HepG2 (cell line): ENCODE data around the gene STOML2. TPM values are rescaled to one million over a fixed set of nuclear protein-coding genes. Genes with fewer than 3 reads are reported as not detected.
"Not testable (repeated sequence)": the region's sequence is repeated elsewhere in the genome, so short reads cannot be mapped to it uniquely, and the experiment has no call there.

ENCODE experiments used
- ATAC-seq: fragments of 200-7000 bp; cut with Tn5 transposase; 3 replicates; pipeline ENCODE4 v1.9.1; 2020; ENCODE audit warnings: mild to moderate bottlenecking, moderate library complexity
- BruUV-seq: library from RNA; stranded (reverse); fragments of 400-500 nt; replicated peaks from 2 replicates; lab custom pipeline; 2021; lab: Mats Ljungman, UMichigan
- CTCF ChIA-PET: fragments of 300-600 bp; formaldehyde crosslinking; extraction: SDS; loops from one replicate; lab custom pipeline; 2021; ENCODE audit warnings: low total read pairs, inconsistent platforms, low intra/inter-chr PET ratio; lab: Yijun Ruan, JAX
- POLR2A ChIA-PET: fragments of 350-600 bp; sonication (Branson Sonifier 250); formaldehyde crosslinking; loops from one replicate; lab custom pipeline; 2020; ENCODE audit warnings: antibody characterized with exemption, inconsistent platforms; lab: Yijun Ruan, JAX
- DNase-seq: peaks from one replicate; pipeline ENCODE4 v3.0.0-alpha.2; 2015; ENCODE audit warnings: low spot score
- FAIRE-seq: peaks from 3 replicates; lab custom pipeline; 2011; peaks lifted over from hg19 to GRCh38; lab: Jason Lieb, UNC
- H2AFZ ChIP-seq: one replicate; pipeline ENCODE4 v1.6.1; 2011; ENCODE audit warnings: low read length, inconsistent platforms
- H3K27ac ChIP-seq: fragments of 300-600 bp; 3 replicates; pipeline ENCODE4 v1.8.0; 2011; ENCODE audit warnings: mixed run types, mild to moderate bottlenecking, mixed read lengths, low read length, inconsistent platforms; ENCODE audit not compliant: insufficient read depth; ENCODE audit errors: extremely low read length
- H3K27me3 ChIP-seq, 2 experiments: fragments of 200-600 bp in 1 of 2; 2 replicates in 1 of 2; 3 replicates in 1 of 2; pipeline versions ENCODE4 v1.6.0 to v1.8.0; 2011; ENCODE audit warnings: low read length in 2 of 2, mild to moderate bottlenecking in 2 of 2, moderate library complexity in 2 of 2, inconsistent platforms in 1 of 2; ENCODE audit not compliant: insufficient read depth in 2 of 2, control insufficient read depth in 1 of 2
- H3K36me3 ChIP-seq, 2 experiments: fragments of 200-600 bp in 1 of 2; replicated peaks in 1 of 2; 2 replicates in 1 of 2; 3 replicates in 1 of 2; pipeline versions ENCODE4 v1.5.1 to v1.8.0; 2011; ENCODE audit warnings: low read length in 2 of 2, inconsistent platforms in 1 of 2; ENCODE audit not compliant: insufficient read depth in 2 of 2, control insufficient read depth in 1 of 2
- H3K4me1 ChIP-seq: 2 replicates; pipeline ENCODE4 v1.5.1; 2012; ENCODE audit warnings: low read length, inconsistent platforms; ENCODE audit not compliant: insufficient read depth
- H3K4me2 ChIP-seq: 2 replicates; pipeline ENCODE4 v1.6.0; 2011; ENCODE audit warnings: low read depth, low read length, inconsistent platforms
- H3K4me3 ChIP-seq, 3 experiments: fragments of 200-600 bp in 1 of 3; sonication (generic), shearing (Covaris generic) in 1 of 3; replicated peaks in 1 of 3; 2 replicates each; pipeline ENCODE4 v1.5.1; 2011 to 2016; ENCODE audit warnings: low read length in 3 of 3, inconsistent platforms in 2 of 3, low read depth in 2 of 3, mild to moderate bottlenecking in 2 of 3, control low read depth in 1 of 3, mixed read lengths in 1 of 3; ENCODE audit not compliant: insufficient read depth in 1 of 3
- H3K79me2 ChIP-seq: one replicate; pipeline ENCODE4 v1.6.1; 2011; ENCODE audit warnings: low read length, inconsistent platforms; ENCODE audit not compliant: insufficient read depth
- H3K9ac ChIP-seq: 2 replicates; pipeline ENCODE4 v1.6.0; 2011; ENCODE audit warnings: mild to moderate bottlenecking, low read depth, low read length, inconsistent platforms; ENCODE audit not compliant: insufficient read depth
- H3K9me3 ChIP-seq: 2 replicates; pipeline ENCODE4 v1.5.1; 2012; ENCODE audit warnings: mild to moderate bottlenecking, low read length
- H4K20me1 ChIP-seq: 2 replicates; pipeline ENCODE4 v1.6.0; 2011; ENCODE audit warnings: inconsistent platforms, mild to moderate bottlenecking, low read length, moderate library complexity; ENCODE audit not compliant: insufficient read depth
- ARNTL ChIP-seq: sonication (generic); formaldehyde crosslinking; IDR thresholded peaks from 2 replicates; pipeline ENCODE4 v1.4.0; 2020; ENCODE audit warnings: mild to moderate bottlenecking, missing genetic modification reagents
- ATF4 ChIP-seq, 2 experiments: fragments of 450-650 bp in 1 of 2; sonication (generic) in 1 of 2; formaldehyde crosslinking; IDR thresholded peaks; 2 replicates each; pipeline versions ENCODE4 v1.5.0 to v1.8.0; 2020 to 2022; ENCODE audit warnings: mild to moderate bottlenecking in 1 of 2, missing genetic modification reagents in 1 of 2
- CCDC6 ChIP-seq: sonication (generic); formaldehyde crosslinking; IDR thresholded peaks from 2 replicates; pipeline ENCODE4 v1.8.1; 2022; ENCODE audit warnings: mild to moderate bottlenecking, missing genetic modification reagents, moderate library complexity
- CENPX ChIP-seq: sonication (generic); formaldehyde crosslinking; IDR thresholded peaks from 2 replicates; pipeline ENCODE4 v1.9.0; 2021; ENCODE audit warnings: mild to moderate bottlenecking, missing genetic modification reagents, moderate library complexity
- ELF3 ChIP-seq: IDR thresholded peaks from 2 replicates; pipeline ENCODE4 v1.6.1; 2016; ENCODE audit warnings: missing genetic modification reagents, missing compliant biosample characterization
- FIP1L1 ChIP-seq: fragments of 200-400 bp; formaldehyde crosslinking; IDR thresholded peaks from 2 replicates; pipeline ENCODE4 v1.6.1; 2018; ENCODE audit warnings: low read depth, mild to moderate bottlenecking, low read length, moderate library complexity, borderline replicate concordance; ENCODE audit not compliant: insufficient read depth
- HOXA7 ChIP-seq: sonication (generic); formaldehyde crosslinking; IDR thresholded peaks from 2 replicates; pipeline ENCODE4 v1.8.1; 2022; ENCODE audit warnings: mild to moderate bottlenecking, missing genetic modification reagents, moderate library complexity
- MBD4 ChIP-seq: IDR thresholded peaks from 2 replicates; pipeline ENCODE4 v1.6.1; 2012; ENCODE audit warnings: low read length, inconsistent platforms, borderline replicate concordance
- NR2F2 ChIP-seq: IDR thresholded peaks from 2 replicates; pipeline ENCODE4 v1.6.1; 2012; ENCODE audit warnings: low read depth, inconsistent platforms, borderline replicate concordance
- POLR2G ChIP-seq: fragments of 200-400 bp; formaldehyde crosslinking; IDR thresholded peaks from 2 replicates; pipeline ENCODE4 v1.6.1; 2018; ENCODE audit warnings: mild to moderate bottlenecking, low read depth, low read length, moderate library complexity
- RARG ChIP-seq: sonication (generic); formaldehyde crosslinking; IDR thresholded peaks from 2 replicates; pipeline ENCODE4 v1.4.0; 2020; ENCODE audit warnings: low read depth, mild to moderate bottlenecking, missing genetic modification reagents
- SIN3B ChIP-seq: fragments of 150-350 bp; IDR thresholded peaks from 2 replicates; pipeline ENCODE4 v1.6.1; 2014; ENCODE audit warnings: low read length
- SKI ChIP-seq: fragments of 450-650 bp; IDR thresholded peaks from one replicate; pipeline ENCODE4 v1.6.1; 2018; ENCODE audit warnings: mild to moderate bottlenecking; ENCODE audit not compliant: partially characterized antibody
- THYN1 ChIP-seq: sonication (generic); formaldehyde crosslinking; IDR thresholded peaks from 2 replicates; pipeline ENCODE4 v1.8.1; 2023; ENCODE audit warnings: low read depth, mild to moderate bottlenecking, moderate library complexity, missing genetic modification reagents, borderline replicate concordance
- ZNF160 ChIP-seq: sonication (generic); formaldehyde crosslinking; IDR thresholded peaks from 2 replicates; pipeline ENCODE4 v1.8.0; 2022; ENCODE audit warnings: mild to moderate bottlenecking, inconsistent platforms, missing genetic modification reagents
- ZNF446 ChIP-seq: sonication (generic); formaldehyde crosslinking; IDR thresholded peaks from 2 replicates; pipeline ENCODE4 v1.5.0; 2020; ENCODE audit warnings: mild to moderate bottlenecking, missing genetic modification reagents
- ZNF501 ChIP-seq: sonication (generic); formaldehyde crosslinking; IDR thresholded peaks from 2 replicates; pipeline ENCODE4 v1.5.1; 2020; ENCODE audit warnings: mild to moderate bottlenecking, moderate library complexity, missing genetic modification reagents
- ZSCAN29 ChIP-seq: sonication (generic); formaldehyde crosslinking; conservative IDR thresholded peaks from 2 replicates; pipeline ENCODE4 v1.4.0; 2020; ENCODE audit warnings: mild to moderate bottlenecking, missing genetic modification reagents
- WGBS: methylation state at CpG from one replicate; pipeline ENCODE4 v1.1.6; 2017; ENCODE audit warnings: low lambda C conversion rate; 5-methylcytosine and 5-hydroxymethylcytosine counted together
- in situ Hi-C: cut with HindIII; loops from 2 replicates; pipeline ENCODE4 v1.10.0; 2017; ENCODE audit warnings: low pct_unique_long_range_greater_than_20kb; ENCODE audit not compliant: extremely low pct_ligation_motif_present
- intact Hi-C: fragments of 100-400 bp; cut with micrococcal nuclease; formaldehyde crosslinking; loops from one replicate; pipeline ENCODE4 v1.10.0; 2022; ENCODE audit not compliant: unreplicated experiment
- polyA plus RNA-seq, 8 experiments: library from polyadenylated mRNA; depleted of rRNA in 3 of 8; stranded (reverse) in 7 of 8; unstranded in 1 of 8; fragments of >200 nt; fragmentation: Illumina TruSeq in 4 of 8; extraction: Trizol in 4 of 8; gene quantifications; 2 replicates each; pipeline versions ENCODE4 v1.2.1 to v1.2.3, GENCODE V29; 2011 to 2016; ENCODE audit warnings: low read depth in 4 of 8, missing spikeins in 1 of 8, mixed read lengths in 1 of 8; ENCODE audit not compliant: insufficient read depth in 1 of 8
- total RNA-seq, 5 experiments: library from RNA; depleted of rRNA; stranded (reverse); fragments of >200 nt; fragmentation: Illumina TruSeq; extraction: Trizol; gene quantifications; 2 replicates each; pipeline ENCODE4 v1.2.3, GENCODE V29; 2016; ENCODE audit warnings: low read depth in 1 of 5
- TF ChIP-seq, protein P1 (sequence below): sonication (generic); IDR thresholded peaks from 2 replicates; pipeline ENCODE4 v1.6.1; 2016; ENCODE audit warnings: low read depth, borderline replicate concordance
- TF ChIP-seq, protein P2 (sequence below): IDR thresholded peaks from 2 replicates; pipeline ENCODE4 v1.6.1; 2016; ENCODE audit warnings: low read depth, control low read depth

Gene STOML2
- total and polyA plus RNA-seq, 2 of the 13 experiments (the other 11 are each of a cell fraction or from before 2014, with no cell fraction given): 245 to 250 TPM

GRCh38 chr9:35102769-35103659 lies at the start of gene STOML2 (continued):
- TF ChIP-seq HOXA7 (CRISPR knock-in tag) (no peak), MBD4 (no peak), ZSCAN29 (no peak), SKI (no peak), ELF3 (CRISPR knock-in tag) (peak; percentile 62; the same call in 1 of the 2 replicates), CCDC6 (CRISPR knock-in tag) (peak; percentile 36; the same call in 1 of the 2 replicates), NR2F2 (no peak; the same call in 1 of the 2 replicates), ZNF446 (CRISPR knock-in tag) (peak; percentile 62; the same call in 1 of the 2 replicates), ZNF501 (CRISPR knock-in tag) (peak; percentile 65), ARNTL (CRISPR knock-in tag) (no peak), FIP1L1 (no peak), THYN1 (CRISPR knock-in tag) (no peak), RARG (CRISPR knock-in tag) (no peak), POLR2G (peak; percentile 93), SIN3B (peak; percentile 89), CENPX (CRISPR knock-in tag) (no peak), ATF4 (CRISPR knock-in tag; IDR thresholded peaks at IDR 0.05) (peak in 1 of 2 experiments; percentile 64; a peak in 2 of 4 replicates), ZNF160 (CRISPR knock-in tag) (peak; percentile 36; the same call in 1 of the 2 replicates)
- TF ChIP-seq, protein P1, sequence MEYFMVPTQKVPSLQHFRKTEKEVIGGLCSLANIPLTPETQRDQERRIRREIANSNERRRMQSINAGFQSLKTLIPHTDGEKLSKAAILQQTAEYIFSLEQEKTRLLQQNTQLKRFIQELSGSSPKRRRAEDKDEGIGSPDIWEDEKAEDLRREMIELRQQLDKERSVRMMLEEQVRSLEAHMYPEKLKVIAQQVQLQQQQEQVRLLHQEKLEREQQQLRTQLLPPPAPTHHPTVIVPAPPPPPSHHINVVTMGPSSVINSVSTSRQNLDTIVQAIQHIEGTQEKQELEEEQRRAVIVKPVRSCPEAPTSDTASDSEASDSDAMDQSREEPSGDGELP: peak; percentile 51; the same call in 1 of the 2 replicates
- TF ChIP-seq, protein P2, sequence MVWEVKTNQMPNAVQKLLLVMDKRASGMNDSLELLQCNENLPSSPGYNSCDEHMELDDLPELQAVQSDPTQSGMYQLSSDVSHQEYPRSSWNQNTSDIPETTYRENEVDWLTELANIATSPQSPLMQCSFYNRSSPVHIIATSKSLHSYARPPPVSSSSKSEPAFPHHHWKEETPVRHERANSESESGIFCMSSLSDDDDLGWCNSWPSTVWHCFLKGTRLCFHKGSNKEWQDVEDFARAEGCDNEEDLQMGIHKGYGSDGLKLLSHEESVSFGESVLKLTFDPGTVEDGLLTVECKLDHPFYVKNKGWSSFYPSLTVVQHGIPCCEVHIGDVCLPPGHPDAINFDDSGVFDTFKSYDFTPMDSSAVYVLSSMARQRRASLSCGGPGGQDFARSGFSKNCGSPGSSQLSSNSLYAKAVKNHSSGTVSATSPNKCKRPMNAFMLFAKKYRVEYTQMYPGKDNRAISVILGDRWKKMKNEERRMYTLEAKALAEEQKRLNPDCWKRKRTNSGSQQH (CRISPR knock-in tag): peak; percentile 79; the same call in 1 of the 2 replicates

DNA sequence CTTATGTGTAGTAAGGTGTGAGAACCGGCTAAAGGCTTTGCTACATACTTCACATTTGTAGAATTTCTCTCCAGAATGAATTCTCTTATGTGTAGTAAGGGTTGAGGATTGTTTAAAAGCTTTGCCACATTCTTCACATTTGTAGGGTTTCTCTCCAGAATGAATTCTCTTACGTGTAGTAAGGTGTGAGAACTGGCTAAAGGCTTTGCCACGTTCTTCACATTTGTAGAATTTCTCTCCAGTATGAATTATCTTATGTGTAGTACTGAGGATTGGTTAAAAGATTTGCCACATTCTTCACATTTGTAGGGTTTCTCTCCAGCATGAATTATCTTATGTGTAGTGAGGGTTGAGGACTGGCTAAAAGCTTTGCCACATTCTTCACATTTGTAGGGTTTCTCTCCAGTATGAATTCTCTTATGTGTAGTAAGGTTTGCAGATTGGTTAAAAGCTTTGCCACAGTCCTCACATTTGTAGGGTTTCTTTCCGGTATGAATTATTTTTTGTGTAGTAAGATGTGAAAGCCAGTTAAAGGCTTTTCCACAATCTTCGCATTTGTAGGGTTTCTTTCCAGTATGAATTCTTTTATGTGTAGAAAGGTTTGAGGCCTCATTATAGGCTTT lies 45.1 kb upstream of the STOML2 start:
- FAIRE-seq, CTCF ChIA-PET: not testable (repeated sequence)

More for the DNA sequence above, 45.1 kb upstream of the STOML2 start:
- H3K4me1 ChIP-seq, H2AFZ ChIP-seq, ATAC-seq, H3K4me3 ChIP-seq, in situ Hi-C loops, POLR2A ChIA-PET, H3K27me3 ChIP-seq, H3K4me2 ChIP-seq, H3K9ac ChIP-seq, BruUV-seq, DNase-seq, H3K27ac ChIP-seq, H4K20me1 ChIP-seq, intact Hi-C loops, H3K36me3 ChIP-seq, H3K79me2 ChIP-seq: not testable (repeated sequence)
- 36% methylated on average over 5 of the region's 5 CpGs for WGBS
- peaks cover 48% of the 10 kb centered on the region; the same call in 1 of the 2 replicates for H3K9me3 ChIP-seq
